AG09319 (cell line): ENCODE results near the gene CYP2E1.
"Not testable (repeated sequence)": the region's sequence is repeated elsewhere in the genome, so short reads cannot be mapped to it uniquely, and the experiment has no call there.

Experiments used
- DNase-seq: peaks from one replicate; pipeline ENCODE4 v3.0.0-alpha.2; 2010; ENCODE audit warnings: low read depth; ENCODE audit errors: extremely low read depth
- TF ChIP-seq, protein P1 (sequence below): IDR thresholded peaks from 2 replicates; pipeline ENCODE4 v1.5.1; 2011; ENCODE audit warnings: low read depth, mild to moderate bottlenecking, inconsistent platforms, low read length, moderate library complexity

CYP2E1 gene

DNA sequence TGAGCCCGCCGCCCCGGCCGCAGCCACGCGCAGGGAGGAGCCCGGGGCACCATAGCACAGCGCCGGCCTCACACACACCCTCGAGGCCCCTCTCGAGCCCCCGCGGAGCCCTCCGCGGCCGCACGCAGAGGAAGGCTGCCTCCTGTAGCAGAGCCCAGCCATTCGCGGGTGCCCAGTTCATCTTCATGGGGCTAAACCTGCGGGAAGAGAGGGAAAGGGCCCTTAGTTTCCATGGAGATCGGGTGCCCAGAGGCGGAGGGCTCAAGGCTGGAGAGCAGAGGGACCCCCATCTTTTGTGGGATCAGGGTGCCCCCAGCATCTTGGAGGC, 41.1 kb downstream of the CYP2E1 start:
- no peak for DNase-seq

DNA sequence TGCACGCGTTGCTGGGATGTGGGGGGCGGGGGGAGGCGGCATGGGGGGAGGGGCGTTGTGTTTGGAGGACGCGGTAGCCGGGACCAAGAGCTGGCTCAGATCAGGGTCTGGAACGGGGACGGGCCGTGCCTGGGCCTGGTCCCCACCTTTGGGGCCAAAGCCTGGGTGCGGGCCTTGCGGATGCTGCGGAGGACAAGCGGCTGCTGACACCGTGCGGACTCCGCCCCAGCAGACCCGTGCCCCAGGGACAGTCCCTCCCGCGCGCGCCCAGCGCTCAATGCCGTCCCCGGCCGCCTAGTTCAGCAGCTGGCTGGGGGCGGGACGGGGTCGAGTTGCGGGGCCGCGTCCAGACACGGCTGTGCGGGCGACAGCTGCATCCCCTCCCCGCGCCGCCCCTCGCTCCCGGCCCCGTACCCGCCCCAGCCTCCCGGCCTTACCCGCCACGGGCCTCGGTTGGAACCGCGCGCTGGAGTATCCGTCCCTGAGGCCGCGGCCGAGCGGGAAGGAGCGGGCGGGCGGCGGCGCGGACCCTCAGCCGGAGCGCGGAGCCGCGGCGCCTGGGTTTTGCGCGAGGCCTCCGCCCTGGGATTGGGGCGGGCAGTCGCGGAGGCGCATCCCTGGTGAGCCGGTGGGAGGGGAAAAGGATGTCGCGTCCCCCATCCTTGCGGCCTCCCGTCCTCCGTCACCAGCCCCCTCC, 41.8 kb downstream of the CYP2E1 start:
- not testable (repeated sequence) for DNase-seq

More for the DNA sequence above, 41.1 kb downstream of the CYP2E1 start:
- TF ChIP-seq, protein P1, sequence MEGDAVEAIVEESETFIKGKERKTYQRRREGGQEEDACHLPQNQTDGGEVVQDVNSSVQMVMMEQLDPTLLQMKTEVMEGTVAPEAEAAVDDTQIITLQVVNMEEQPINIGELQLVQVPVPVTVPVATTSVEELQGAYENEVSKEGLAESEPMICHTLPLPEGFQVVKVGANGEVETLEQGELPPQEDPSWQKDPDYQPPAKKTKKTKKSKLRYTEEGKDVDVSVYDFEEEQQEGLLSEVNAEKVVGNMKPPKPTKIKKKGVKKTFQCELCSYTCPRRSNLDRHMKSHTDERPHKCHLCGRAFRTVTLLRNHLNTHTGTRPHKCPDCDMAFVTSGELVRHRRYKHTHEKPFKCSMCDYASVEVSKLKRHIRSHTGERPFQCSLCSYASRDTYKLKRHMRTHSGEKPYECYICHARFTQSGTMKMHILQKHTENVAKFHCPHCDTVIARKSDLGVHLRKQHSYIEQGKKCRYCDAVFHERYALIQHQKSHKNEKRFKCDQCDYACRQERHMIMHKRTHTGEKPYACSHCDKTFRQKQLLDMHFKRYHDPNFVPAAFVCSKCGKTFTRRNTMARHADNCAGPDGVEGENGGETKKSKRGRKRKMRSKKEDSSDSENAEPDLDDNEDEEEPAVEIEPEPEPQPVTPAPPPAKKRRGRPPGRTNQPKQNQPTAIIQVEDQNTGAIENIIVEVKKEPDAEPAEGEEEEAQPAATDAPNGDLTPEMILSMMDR, result no peak

DNA sequence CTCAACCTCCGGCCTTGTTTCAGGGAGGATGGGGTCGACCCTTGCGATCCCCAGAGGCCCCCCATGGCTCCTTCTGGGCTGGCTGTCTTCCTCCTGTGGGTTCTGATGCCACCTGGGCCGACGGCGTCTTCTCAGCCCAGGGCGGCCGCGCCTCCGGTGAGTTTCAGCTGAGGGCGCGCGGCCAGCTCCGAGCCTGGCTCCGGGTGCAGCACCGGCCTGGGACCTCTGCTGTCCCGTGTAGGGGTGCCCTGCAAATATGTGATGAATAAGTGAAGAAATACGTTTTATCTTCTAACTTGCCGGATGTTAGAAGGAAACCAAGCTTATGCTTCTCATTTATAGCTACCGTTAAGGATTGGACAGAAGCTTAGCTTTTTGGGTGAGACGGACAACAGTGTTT, 42.6 kb downstream of the CYP2E1 start:
- not testable (repeated sequence) for DNase-seq

DNA sequence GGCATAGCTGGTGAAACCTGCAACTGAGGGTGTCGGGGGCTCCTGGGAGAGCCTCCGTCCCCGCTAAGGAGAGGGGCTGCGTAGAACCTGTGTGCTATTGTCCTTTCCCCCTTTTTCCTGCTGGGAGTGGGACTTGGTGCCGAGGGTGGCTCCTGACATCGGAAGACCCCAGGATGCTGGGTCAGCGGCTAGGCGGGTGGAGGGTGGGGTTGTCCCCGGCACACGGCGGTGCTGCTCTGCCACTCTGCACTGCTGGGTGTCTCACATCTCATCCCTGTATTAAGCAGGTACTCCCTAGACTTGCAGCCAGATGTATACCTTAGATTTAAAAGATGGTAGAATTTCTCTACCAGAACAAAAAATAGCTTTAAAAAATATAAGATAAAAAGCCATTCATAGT, 44.9 kb downstream of the CYP2E1 start:
- not testable (repeated sequence) for DNase-seq

DNA sequence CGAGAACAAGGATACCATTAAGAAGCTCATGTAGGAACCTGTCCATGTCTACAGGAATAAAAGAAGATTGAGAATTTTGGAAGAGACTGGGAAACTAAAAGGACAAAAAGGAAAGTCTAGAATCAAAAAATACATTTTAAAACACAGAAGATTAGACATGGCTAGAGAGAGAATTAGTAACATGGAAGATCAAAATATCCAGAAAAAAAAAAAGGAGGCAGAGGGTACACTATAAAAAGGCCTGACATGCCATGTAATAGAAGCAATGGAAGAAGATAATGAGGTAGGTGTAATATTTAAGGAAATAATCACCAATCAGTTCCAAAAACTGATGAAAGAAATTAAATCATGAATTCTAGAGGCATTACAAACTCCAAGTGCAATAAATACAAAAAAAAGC, 46.3 kb downstream of the CYP2E1 start:
- not testable (repeated sequence) for DNase-seq

DNA sequence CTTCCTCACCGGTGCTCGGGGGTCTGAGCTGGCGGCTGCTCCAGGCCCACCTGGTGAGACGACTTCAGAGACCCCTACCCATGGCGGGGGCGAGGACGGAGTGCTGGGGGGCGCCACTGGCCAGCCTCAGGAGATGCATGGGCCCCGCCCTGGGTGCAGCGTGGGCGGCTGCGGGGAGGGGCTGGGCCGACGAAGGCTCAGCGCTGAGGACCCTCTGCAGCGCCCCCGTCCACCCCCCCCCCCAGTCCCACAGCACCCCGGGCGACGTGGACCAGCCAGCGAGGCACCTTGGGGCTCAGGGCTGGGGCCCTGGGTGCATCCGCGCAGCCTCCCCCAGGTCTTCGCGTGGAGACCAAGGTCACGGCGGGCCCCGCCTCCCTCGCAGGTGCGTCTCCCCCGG, 49.9 kb downstream of the CYP2E1 start:
- DNase-seq, result not testable (repeated sequence)
